Aorta (tissue), 5 donors: ENCODE measurements around the gene KRTAP10-1. TPM values are rescaled to one million over a fixed set of nuclear protein-coding genes. Genes with fewer than 3 reads are reported as not detected.

ENCODE experiments used
- ATAC-seq: fragments of 200-7000 bp; cut with Tn5 transposase; one replicate; pipeline ENCODE4 v1.9.1; 2022; ENCODE audit warnings: moderate library complexity; ENCODE audit not compliant: low FRiP score
- DNase-seq, 2 donors: peaks; one replicate each; pipeline ENCODE4 v3.0.0-alpha.2; 2020
- H3K27ac ChIP-seq, 2 donors: one replicate each; pipeline ENCODE4 v1.5.1; 2013; ENCODE audit warnings: low read length in 2 of 2, mild to moderate bottlenecking in 2 of 2, moderate library complexity in 2 of 2, control low read depth in 1 of 2, inconsistent platforms in 1 of 2, low read depth in 1 of 2
- H3K27me3 ChIP-seq, 2 donors: one replicate each; pipeline ENCODE4 v1.6.1; 2013; ENCODE audit warnings: control low read depth in 1 of 2, low read length in 1 of 2, mild to moderate bottlenecking in 1 of 2, moderate library complexity in 1 of 2; ENCODE audit not compliant: insufficient read depth in 2 of 2, control insufficient read depth in 1 of 2
- H3K36me3 ChIP-seq, 2 donors: one replicate each; pipeline ENCODE4 v1.6.1; 2013; ENCODE audit warnings: control low read depth in 1 of 2, low read length in 1 of 2, mild to moderate bottlenecking in 1 of 2; ENCODE audit not compliant: insufficient read depth in 2 of 2, control insufficient read depth in 1 of 2
- H3K4me1 ChIP-seq, 2 donors: one replicate each; pipeline ENCODE4 v1.6.1; 2013; ENCODE audit warnings: low read length in 2 of 2, control low read depth in 1 of 2, mild to moderate bottlenecking in 1 of 2, moderate library complexity in 1 of 2; ENCODE audit not compliant: insufficient read depth in 2 of 2, control insufficient read depth in 1 of 2
- H3K4me3 ChIP-seq, 2 donors: one replicate each; pipeline ENCODE4 v1.5.1; 2013; ENCODE audit warnings: low read length in 2 of 2, control low read depth in 1 of 2, mild to moderate bottlenecking in 1 of 2
- H3K9me3 ChIP-seq: one replicate; pipeline ENCODE4 v1.6.1; 2013; ENCODE audit warnings: mild to moderate bottlenecking, low read length; ENCODE audit not compliant: control insufficient read depth
- WGBS, 2 donors: extraction: QIAGEN DNeasy Blood & Tissue Kit; methylation state at CpG; one replicate each; pipeline ENCODE4 v1.1.7; 2013; 5-methylcytosine and 5-hydroxymethylcytosine counted together
- intact Hi-C, 2 donors: fragments of 100-400 bp; cut with DNase I; formaldehyde crosslinking; loops; one replicate each; pipeline versions ENCODE4 v1.14.2 to v1.15.0; 2022
- polyA plus RNA-seq, 2 donors: library from polyadenylated mRNA; stranded (reverse); fragments of 200-250 nt; gene quantifications; one replicate each; pipeline ENCODE4 v1.2.3, GENCODE V29; 2013
- total RNA-seq, 2 donors: library from RNA; stranded (reverse); fragmentation: NEBNext Ultra II Directional; extraction: Animal tissue kit (Norgen Biotek cat#: 25700); gene quantifications; one replicate each; pipeline ENCODE4 v1.2.1, GENCODE V29; 2021
- donor health status: healthy with polysubstance abuse.
- donor health status: Bipolar disorder and iron deficiency.
- donor health status: DM: no; HTN: no; CAD: no.
- donor health status: DM: no; HTN: no; CAD: no.
- donor health status: DM: yes; HTN: yes; CAD: no.

KRTAP10-1 gene
- total and polyA plus RNA-seq, 4 donors, result not detected

DNA sequence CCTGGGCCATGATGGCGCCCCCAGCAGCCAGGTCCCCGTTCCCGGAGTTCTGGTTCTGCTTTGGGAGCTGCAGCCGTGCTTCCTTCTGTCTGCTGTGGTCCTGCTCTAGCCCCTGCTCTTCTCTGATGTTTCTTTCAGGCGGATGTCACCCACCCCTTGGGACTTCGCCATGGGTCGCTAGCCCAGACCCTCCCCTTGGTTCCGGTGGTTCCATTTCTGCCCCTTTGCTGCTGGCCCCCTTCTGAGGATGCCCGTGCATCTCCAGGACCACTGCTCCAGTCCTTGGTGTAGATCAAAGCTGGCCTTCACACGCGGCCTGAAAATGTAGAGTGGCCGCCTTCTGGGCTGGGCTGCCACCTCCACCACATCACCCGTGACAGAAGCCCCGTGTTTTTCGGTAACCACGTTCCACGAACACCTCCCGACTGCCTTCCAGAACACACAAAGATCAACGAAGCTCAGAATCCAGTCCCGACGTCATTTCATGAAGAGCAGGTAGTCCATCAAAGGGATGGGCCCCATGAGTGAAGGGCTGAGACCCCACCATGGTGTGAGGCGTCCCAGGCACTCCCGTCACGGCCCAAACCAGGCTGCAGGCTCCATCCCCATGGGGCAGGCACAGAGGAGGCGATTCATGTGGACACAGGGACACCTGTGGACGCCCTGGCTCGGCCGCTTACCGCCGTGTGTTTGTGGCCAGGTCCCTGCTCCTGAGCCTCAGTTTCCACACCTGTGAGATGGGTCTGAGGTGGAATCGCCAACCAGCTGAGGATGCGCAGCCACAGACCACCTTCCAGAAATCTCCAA lies 24.4 kb downstream of the KRTAP10-1 start:
- Histone ChIP-seq H3K27ac (no peak overlapping the region), H3K4me1 (no peaks in the 10 kb centered on the region), H3K27me3 (no peaks in the 10 kb centered on the region), H3K36me3 (no peaks in the 10 kb centered on the region), H3K4me3 (no peak overlapping the region), H3K9me3 (no peaks in the 10 kb centered on the region)
- 88 to 90% methylated on average over 32 of the region's 32 CpGs for WGBS, 2 donors
- DNase-seq, result peak in 1 of 2 donors; percentile 29
- intact Hi-C loops, result loop anchor here in 1 of 2 donors (10.0 kb wide), 1 partner anchor 279 kb away; no protein-coding TSS in a partner anchor
- no peak for ATAC-seq

DNA sequence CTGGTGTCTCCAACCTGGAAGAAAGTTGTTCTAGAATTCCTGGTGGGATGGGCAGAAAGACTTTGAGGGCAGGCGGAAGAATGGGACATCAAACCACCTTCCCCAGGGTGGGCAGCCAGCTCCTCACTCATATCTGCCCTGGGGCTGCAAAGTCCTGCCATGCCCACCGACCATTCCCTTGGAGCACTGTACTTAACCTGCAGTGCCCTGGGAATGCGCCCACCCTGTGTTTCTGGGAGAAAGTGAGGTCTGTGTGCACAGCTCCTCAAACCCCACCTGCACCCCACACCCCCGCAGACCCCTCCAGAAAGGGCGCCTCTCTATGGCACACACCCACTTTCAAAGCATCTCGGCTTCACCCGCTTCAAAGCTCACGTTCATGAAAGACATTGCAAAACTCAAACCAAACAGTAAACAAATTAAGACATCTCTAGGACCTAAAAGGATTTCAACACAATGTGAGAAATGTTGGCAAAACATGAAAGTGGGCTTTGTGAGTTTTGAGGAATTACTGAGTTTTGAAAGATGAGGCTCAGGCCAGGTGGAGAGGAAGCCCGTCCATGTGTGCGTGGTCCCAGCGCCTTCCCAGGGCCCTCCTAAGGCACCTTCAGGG lies 25.1 kb downstream of the KRTAP10-1 start:
- WGBS, 2 donors, result 87 to 88% methylated on average over 11 of the region's 11 CpGs
- Histone ChIP-seq H3K4me1 (no peaks in the 10 kb centered on the region), H3K9me3 (no peaks in the 10 kb centered on the region), H3K27ac (no peak overlapping the region), H3K27me3 (no peaks in the 10 kb centered on the region), H3K36me3 (no peaks in the 10 kb centered on the region), H3K4me3 (no peak overlapping the region)
- no peak for DNase-seq
- intact Hi-C loops, result loop anchor here in 1 of 2 donors (10.0 kb wide), 1 partner anchor 280 kb away; no protein-coding TSS in a partner anchor
- no peak for ATAC-seq

DNA sequence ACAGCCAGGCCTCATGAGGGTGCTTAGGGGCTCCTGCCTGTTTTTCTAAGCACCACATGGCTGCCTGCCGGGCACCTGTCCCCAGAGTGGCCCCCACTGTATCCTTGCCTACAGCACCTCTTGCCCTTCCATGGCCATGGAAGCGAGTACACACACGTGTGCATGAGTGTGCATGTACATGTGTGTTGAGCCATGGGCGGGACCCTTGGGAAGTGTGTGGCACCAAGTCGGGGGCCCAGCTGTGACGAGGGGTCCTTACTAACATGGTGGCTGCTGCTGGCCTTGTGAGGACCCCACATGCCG lies 25.8 kb downstream of the KRTAP10-1 start:
- ATAC-seq, result no peak
- H3K36me3 ChIP-seq, result no peaks in the 10 kb centered on the region
- intact Hi-C loops, result loop anchor here in 1 of 2 donors (10.0 kb wide), 1 partner anchor 281 kb away; no protein-coding TSS in a partner anchor

DNA sequence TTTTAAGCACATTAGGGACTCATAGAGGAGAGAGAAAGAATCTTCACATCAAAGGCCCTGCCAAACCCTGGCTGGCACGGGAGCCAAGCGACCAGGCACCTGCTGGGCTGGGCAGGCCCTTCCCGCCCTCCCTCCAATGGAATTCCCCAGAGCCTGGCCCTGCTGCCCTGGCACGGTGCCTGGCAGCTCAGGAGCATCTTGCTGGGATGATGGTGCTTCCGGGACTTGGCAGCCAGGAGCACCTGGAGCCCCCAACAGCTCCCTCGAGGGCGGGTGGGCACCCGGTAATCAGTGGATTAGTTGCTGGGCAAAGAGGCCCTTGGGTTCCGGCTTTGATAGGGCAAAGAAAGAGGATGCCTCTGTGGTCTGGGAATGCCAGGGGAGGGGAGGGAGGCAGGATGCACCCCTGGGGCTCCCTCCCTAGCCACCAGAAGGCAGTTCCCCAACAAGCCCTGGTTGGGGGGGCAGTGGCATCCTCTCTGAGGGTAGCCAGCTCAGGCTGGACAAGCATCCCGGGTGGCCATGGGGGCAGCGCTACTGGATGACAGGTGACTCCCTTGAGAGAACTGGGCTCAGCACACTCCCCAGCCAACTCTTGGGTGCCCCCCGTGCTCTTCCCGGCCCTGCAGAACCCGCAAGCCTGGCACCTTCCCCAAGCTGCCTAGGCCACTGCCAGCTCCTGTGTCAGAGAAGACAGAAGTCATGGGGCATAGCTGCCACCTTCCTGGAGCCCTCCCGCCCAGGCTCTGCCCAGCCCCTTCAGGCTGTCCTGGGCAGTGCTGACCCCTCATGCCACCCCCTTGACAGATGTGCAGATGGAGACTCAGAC lies 26.4 kb downstream of the KRTAP10-1 start:
- Histone ChIP-seq H3K27me3 (no peaks in the 10 kb centered on the region), H3K9me3 (no peaks in the 10 kb centered on the region), H3K4me3 (no peak overlapping the region), H3K4me1 (no peaks in the 10 kb centered on the region), H3K27ac (no peak overlapping the region), H3K36me3 (no peaks in the 10 kb centered on the region)
- no peak for ATAC-seq
- no peak for DNase-seq
- intact Hi-C loops, result loop anchor here in 1 of 2 donors (10.0 kb wide), 1 partner anchor 281 kb away; no protein-coding TSS in a partner anchor
- WGBS, 2 donors, result 87% methylated on average over 15 of the region's 15 CpGs

More for the DNA sequence above, 25.8 kb downstream of the KRTAP10-1 start:
- no peaks in the 10 kb centered on the region for H3K27me3 ChIP-seq
- WGBS, 2 donors, result 90 to 91% methylated on average over 7 of the region's 7 CpGs
- H3K4me1 ChIP-seq, result no peaks in the 10 kb centered on the region
- no peak overlapping the region for H3K27ac ChIP-seq
- no peaks in the 10 kb centered on the region for H3K9me3 ChIP-seq
- no peak for DNase-seq
- H3K4me3 ChIP-seq, result no peak overlapping the region

DNA sequence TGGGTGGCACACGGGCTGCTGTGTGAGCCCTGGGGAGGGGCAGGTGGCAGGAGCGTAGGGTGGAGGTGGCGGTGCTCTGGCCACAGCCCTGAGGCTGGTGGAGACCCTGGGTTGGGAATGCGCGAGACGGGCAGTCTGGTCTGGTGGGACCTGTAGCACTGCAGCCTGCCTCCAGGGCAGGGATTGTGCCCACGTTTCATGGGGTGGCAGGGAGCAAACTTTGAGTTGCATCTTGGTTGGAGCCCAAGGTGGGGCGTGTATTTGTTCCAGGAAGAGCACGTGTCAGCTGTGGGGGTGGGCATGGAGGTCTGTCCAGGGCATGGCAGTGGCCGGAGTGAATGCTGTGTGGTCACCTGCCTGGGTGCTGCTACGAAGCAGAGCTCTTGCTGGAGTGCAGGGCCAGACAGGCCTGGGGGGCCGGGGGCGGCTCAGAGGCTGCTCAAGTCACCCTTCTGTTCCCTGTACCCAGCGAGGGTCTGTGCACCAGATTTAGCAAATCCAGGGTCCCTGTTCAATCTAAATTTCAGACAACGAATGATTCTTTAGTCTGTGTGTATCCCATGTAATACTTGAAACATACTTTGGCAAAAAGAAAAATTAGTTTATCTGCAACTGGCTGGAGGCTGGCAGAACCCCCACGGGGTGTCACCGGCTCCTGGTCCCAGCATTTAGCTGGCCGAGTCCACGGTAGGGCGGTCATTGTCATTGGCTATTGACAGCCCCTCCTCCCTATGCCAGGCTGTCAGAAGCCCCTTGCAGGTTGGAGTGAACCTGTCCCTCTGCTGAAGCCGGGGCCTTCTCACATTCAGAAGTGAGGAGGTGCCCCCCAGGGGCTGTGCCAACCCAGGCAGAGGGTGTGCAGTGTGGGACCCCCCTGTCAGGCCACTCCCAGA lies 27.3 kb downstream of the KRTAP10-1 start:
- Histone ChIP-seq H3K36me3 (no peaks in the 10 kb centered on the region), H3K4me3 (no peak overlapping the region), H3K9me3 (no peaks in the 10 kb centered on the region), H3K27ac (no peak overlapping the region), H3K4me1 (no peaks in the 10 kb centered on the region), H3K27me3 (no peaks in the 10 kb centered on the region)
- ATAC-seq, result no peak
- DNase-seq, result no peak
- intact Hi-C loops, result loop anchor here in 1 of 2 donors (10.0 kb wide), 1 partner anchor 282 kb away; no protein-coding TSS in a partner anchor
- WGBS, 2 donors, result 80 to 83% methylated on average over 21 of the region's 21 CpGs

DNA sequence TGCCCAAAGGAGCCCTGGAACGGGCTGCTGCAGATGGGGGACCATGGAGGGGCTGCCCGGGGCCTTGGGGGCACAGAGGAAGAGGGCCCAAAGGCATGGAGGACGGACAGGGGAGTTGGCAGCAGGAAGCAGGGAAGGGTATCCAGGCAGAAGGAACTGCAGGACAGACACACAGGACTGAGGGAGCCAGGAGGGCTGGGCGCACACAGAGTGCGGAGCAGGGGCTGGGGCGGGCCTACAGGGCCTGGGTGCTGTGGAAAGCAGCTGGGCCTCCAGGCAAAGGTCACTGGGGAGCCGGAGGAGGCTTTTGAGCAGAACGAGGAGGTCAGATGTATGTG lies 28.1 kb downstream of the KRTAP10-1 start:
- Histone ChIP-seq H3K27ac (no peak overlapping the region), H3K4me3 (no peak overlapping the region), H3K4me1 (no peaks in the 10 kb centered on the region), H3K36me3 (no peaks in the 10 kb centered on the region), H3K9me3 (no peaks in the 10 kb centered on the region), H3K27me3 (no peaks in the 10 kb centered on the region)
- intact Hi-C loops, result loop anchor here in 1 of 2 donors (10.0 kb wide), 1 partner anchor 283 kb away; no protein-coding TSS in a partner anchor
- DNase-seq (no peak), ATAC-seq (no peak)
- 87 to 90% methylated on average over 8 of the region's 8 CpGs for WGBS, 2 donors

DNA sequence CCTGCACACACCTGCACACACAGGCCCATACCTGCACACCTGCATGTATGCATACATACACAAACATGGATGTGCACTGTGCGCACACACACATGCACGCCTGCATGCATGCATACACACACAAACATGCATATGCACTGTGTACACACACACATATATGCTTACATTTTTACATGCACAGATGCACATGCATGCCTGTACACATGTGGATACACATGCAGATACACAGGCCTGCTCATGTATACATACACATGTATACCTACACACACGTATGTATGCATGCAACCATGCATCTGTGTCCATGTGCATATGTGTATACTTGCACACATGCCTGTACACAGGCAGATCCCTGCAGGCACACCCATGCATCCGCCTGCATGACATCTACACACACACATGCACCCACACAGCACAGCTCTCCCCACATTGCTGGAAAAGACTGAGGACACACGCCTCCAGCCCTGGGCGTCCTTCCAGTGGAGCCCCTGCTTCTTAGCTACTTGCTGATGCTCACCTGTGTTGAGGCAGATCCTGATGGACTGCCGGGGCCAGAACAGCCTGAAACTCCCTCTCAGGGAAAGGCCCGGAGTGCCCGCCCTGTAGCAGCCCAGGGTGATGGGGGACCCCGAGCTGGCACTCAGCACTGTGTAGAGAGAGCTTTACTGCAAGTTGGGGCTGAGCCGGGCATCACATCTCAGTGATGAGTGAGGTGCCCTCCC lies 28.6 kb downstream of the KRTAP10-1 start:
- H3K27ac ChIP-seq, result no peak overlapping the region
- no peaks in the 10 kb centered on the region for H3K4me1 ChIP-seq
- H3K36me3 ChIP-seq, result no peaks in the 10 kb centered on the region
- H3K4me3 ChIP-seq, result no peak overlapping the region
- ATAC-seq (no peak), DNase-seq (no peak)
- no peaks in the 10 kb centered on the region for H3K27me3 ChIP-seq
- intact Hi-C loops, result loop anchor here in 1 of 2 donors (10.0 kb wide), 1 partner anchor 283 kb away; no protein-coding TSS in a partner anchor
- H3K9me3 ChIP-seq, result no peaks in the 10 kb centered on the region
- 89 to 92% methylated on average over 11 of the region's 11 CpGs for WGBS, 2 donors
